Stimulated activated CD4-positive, alpha-beta T cell treated with anti-CD3 and anti-CD28 coated beads, TNF-alpha, amount 100 ng/mL, for 1 hour (primary cell): ENCODE data around the gene LCE2D.

Source experiments
- DNase-seq, 3 donors: peaks; one replicate each; pipeline ENCODE4 v3.0.0-alpha.2; 2020; ENCODE audit warnings: low read depth in 3 of 3, low spot score in 1 of 3

Gene LCE2D

DNA sequence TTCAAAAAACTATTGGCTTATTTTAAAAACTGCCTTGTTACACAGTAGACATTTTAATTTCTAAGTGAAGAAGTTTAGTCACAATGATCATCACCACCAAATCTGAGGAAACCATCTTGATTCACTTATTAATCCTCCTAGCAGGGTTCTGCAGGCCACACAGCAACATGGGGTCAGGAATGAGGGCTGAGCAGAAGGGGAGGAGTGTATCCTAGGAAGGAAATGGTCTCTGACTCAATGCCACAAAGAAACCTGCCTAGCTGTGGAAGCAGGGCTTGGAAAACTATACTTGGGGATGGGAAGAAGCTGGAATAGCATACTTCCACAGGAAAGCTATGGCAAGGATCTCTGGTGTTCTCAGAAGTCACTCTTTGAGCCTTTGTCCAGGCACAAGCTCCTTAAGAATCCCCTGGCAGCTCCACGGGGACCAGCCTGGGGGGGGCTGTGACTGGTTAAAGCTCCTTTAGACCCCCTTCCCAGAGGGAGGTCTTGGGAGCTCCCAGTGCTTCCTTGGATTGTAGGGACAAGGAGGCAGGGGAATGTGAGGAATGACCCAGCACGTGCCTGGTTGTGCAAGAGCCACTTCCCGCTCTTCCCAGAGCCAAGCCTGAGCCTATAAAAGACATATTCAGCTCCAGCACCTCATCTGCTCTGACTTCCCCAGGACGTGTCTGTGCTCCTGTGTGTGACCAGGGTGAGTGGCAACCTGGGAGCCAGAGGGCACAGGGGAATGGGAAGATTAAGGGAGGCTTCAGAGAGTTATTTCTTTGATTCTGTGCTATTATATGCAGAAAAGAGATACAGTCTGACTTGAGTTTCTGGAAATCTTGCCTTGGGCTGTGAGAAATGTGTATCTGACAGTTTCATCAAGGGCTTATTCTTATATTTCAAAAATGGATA is 34.8 kb downstream of the LCE2D start, which contains the start of gene LCE2A:
LCE2A (plus strand) TSS at position 645 of the 900 bp plus-strand sequence. CDS start 557 bp downstream, outside the sequence.
- DNase-seq, result no peak

- no peak for DNase-seq
Measured at GRCh38 chr1:152699746-152700145, 36.6 kb downstream of the LCE2D start.

DNA sequence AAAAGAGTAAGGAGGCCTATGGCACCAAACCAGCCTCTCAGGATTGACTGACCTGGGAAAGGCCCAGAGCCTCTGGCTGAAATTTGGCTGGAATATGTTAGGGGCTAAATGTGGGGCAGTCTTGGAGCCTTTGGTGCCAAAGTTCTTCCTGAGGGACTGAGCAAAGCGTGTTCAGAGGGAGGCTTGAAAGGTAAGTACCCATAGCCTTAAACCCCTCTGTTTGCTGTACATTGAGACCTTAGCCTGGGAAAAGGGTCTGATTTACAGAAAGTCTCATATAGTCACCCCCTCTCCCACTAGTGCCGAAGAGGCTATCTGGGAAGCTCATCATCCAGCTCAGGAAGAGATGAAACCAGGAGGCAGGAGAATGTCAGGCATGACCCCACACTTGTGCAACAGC is 44.7 kb downstream of the LCE2D start, which contains the start of gene LCE4A:
LCE4A (plus strand) TSS at position 301 of the 400 bp plus-strand sequence. CDS start 916 bp downstream, outside the sequence.
- no peak for DNase-seq
